HEK293T (cell line): ENCODE measurements around the gene SMTN.
"Not testable (repeated sequence)": the region's sequence is repeated elsewhere in the genome, so short reads cannot be mapped to it uniquely, and the experiment has no call there.

Experiments used
- BHLHE40 ChIP-seq: fragments of 450-650 bp; IDR thresholded peaks from 2 replicates; pipeline ENCODE4 v1.6.1; 2016; ENCODE audit warnings: mild to moderate bottlenecking, moderate library complexity, borderline replicate concordance
- CTBP1 ChIP-seq: fragments of 450-650 bp; IDR thresholded peaks from 2 replicates; pipeline ENCODE4 v1.6.1; 2016; ENCODE audit warnings: borderline replicate concordance
- ELF4 ChIP-seq: fragments of 450-650 bp; IDR thresholded peaks from 2 replicates; pipeline ENCODE4 v1.6.1; 2017; ENCODE audit warnings: antibody characterized with exemption
- FOXA1 ChIP-seq: fragments of 450-650 bp; IDR thresholded peaks from 2 replicates; pipeline ENCODE4 v1.6.1; 2016; ENCODE audit warnings: mild to moderate bottlenecking
- FOXK2 ChIP-seq: fragments of 450-650 bp; IDR thresholded peaks from 2 replicates; pipeline ENCODE4 v1.6.1; 2016; ENCODE audit warnings: mild to moderate bottlenecking
- FOXM1 ChIP-seq: fragments of 450-650 bp; IDR thresholded peaks from 2 replicates; pipeline ENCODE4 v1.6.1; 2017; ENCODE audit warnings: mild to moderate bottlenecking, borderline replicate concordance
- HDGF ChIP-seq: fragments of 450-650 bp; IDR thresholded peaks from 2 replicates; pipeline ENCODE4 v1.6.1; 2017; ENCODE audit warnings: antibody characterized with exemption, borderline replicate concordance
- NFRKB ChIP-seq: fragments of 450-650 bp; IDR thresholded peaks from 2 replicates; pipeline ENCODE4 v1.6.1; 2016; ENCODE audit warnings: mild to moderate bottlenecking, moderate library complexity
- SP1 ChIP-seq: fragments of 450-650 bp; IDR thresholded peaks from 2 replicates; pipeline ENCODE4 v1.6.1; 2017
- SUZ12 ChIP-seq: fragments of 450-650 bp; IDR thresholded peaks from 2 replicates; pipeline ENCODE4 v1.6.1; 2016; ENCODE audit warnings: mild to moderate bottlenecking
- TARDBP ChIP-seq: fragments of 450-650 bp; IDR thresholded peaks from 2 replicates; pipeline ENCODE4 v1.6.1; 2016
- ZNF384 ChIP-seq: fragments of 450-650 bp; IDR thresholded peaks from 2 replicates; pipeline ENCODE4 v1.6.1; 2016
- TF ChIP-seq, protein P1 (sequence below): fragments of 450-650 bp; IDR thresholded peaks from 2 replicates; pipeline ENCODE4 v1.6.1; 2016

DNA sequence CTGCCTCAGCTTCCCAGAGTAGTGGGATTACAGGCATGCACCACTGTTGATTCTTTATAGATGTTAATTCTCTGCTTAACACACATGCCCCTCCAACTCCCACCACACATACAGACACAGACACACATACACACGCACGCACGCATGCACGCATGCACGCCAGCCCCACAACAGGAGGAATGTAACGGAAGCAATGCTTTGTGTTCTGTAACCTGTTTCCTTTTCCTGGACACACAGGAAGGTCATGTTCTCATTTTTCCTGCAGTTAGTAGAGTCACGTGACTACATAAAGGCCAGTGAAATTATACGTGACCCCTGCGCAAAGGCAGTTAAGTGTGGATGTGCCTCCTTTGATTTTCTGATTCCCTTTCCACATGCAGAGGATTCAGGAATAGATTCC, 8.0 kb upstream of the SMTN start:
- not testable (repeated sequence) for TF ChIP-seq FOXM1, SUZ12, HDGF, CTBP1, BHLHE40, FOXK2, ELF4, SP1, ZNF384, NFRKB, FOXA1, TARDBP
- TF ChIP-seq, protein P1, sequence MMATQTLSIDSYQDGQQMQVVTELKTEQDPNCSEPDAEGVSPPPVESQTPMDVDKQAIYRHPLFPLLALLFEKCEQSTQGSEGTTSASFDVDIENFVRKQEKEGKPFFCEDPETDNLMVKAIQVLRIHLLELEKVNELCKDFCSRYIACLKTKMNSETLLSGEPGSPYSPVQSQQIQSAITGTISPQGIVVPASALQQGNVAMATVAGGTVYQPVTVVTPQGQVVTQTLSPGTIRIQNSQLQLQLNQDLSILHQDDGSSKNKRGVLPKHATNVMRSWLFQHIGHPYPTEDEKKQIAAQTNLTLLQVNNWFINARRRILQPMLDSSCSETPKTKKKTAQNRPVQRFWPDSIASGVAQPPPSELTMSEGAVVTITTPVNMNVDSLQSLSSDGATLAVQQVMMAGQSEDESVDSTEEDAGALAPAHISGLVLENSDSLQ: not testable (repeated sequence)
